Tongue (tissue), 2 donors: Measurements from ENCODE around the gene PKD2. TPM values are rescaled to one million over a fixed set of nuclear protein-coding genes. Genes with fewer than 3 reads are reported as not detected.
"Not testable (repeated sequence)": the region's sequence is repeated elsewhere in the genome, so short reads cannot be mapped to it uniquely, and the experiment has no call there.

Experiments
- DNase-seq: peaks from one replicate; pipeline ENCODE4 v3.0.0-alpha.2; 2015
- total RNA-seq: library from RNA; depleted of rRNA; stranded (reverse); fragments of >200 nt; gene quantifications from one replicate; pipeline ENCODE4 v1.2.3, GENCODE V29; 2014

The PKD2 gene
- total RNA-seq, 1 donor from 2014 or later = 51.2 TPM

- DNase-seq = no peak
Measured at GRCh38 chr4:88070031-88070430, 62.6 kb downstream of the PKD2 start.

GRCh38 chr4:88075336-88075735 lies 67.9 kb downstream of the PKD2 start:
- no peak for DNase-seq

GRCh38 chr4:88077911-88078524 lies 70.6 kb downstream of the PKD2 start:
- DNase-seq = no peak

- DNase-seq = no peak
Measured at GRCh38 chr4:88078579-88078978, 71.1 kb downstream of the PKD2 start.

- no peak for DNase-seq
Measured at GRCh38 chr4:88080626-88081025, 73.2 kb downstream of the PKD2 start.

- DNase-seq = no peak
Measured at GRCh38 chr4:88087004-88087403, 79.6 kb downstream of the PKD2 start.

GRCh38 chr4:88090898-88091297 lies 83.5 kb downstream of the PKD2 start:
- no peak for DNase-seq

GRCh38 chr4:88091378-88091777 lies 83.9 kb downstream of the PKD2 start:
- no peak for DNase-seq

GRCh38 chr4:88093874-88094273 lies 86.4 kb downstream of the PKD2 start:
- no peak for DNase-seq

GRCh38 chr4:88097301-88097700 lies 89.9 kb downstream of the PKD2 start:
- no peak for DNase-seq

GRCh38 chr4:88097781-88098180 lies 90.3 kb downstream of the PKD2 start:
- no peak for DNase-seq

- no peak for DNase-seq
Measured at GRCh38 chr4:88098993-88099752, 91.7 kb downstream of the PKD2 start.

GRCh38 chr4:88101165-88101564 lies 93.7 kb downstream of the PKD2 start:
- peak; percentile 8 for DNase-seq

- no peak for DNase-seq
Measured at GRCh38 chr4:88102026-88102425, 94.6 kb downstream of the PKD2 start.

GRCh38 chr4:88104902-88105610 lies 97.6 kb downstream of the PKD2 start:
- peak; percentile 10 for DNase-seq

- no peak for DNase-seq
Measured at GRCh38 chr4:88106205-88106604, 98.8 kb downstream of the PKD2 start.

- no peak for DNase-seq
Measured at GRCh38 chr4:88107406-88108107, 100.1 kb downstream of the PKD2 start.

- DNase-seq = not testable (repeated sequence)
Measured at GRCh38 chr4:88108108-88108465, 100.7 kb downstream of the PKD2 start.

GRCh38 chr4:88108747-88109122 lies 101.3 kb downstream of the PKD2 start:
- no peak for DNase-seq

- DNase-seq = no peak
Measured at GRCh38 chr4:88109123-88109881, 101.9 kb downstream of the PKD2 start.

- DNase-seq = no peak
Measured at GRCh38 chr4:88110826-88111225, 103.4 kb downstream of the PKD2 start.

- DNase-seq = no peak
Measured at GRCh38 chr4:88112856-88113255, 105.4 kb downstream of the PKD2 start.
